Transverse colon (tissue), 4 donors: ENCODE results near the gene MAP4K2.
"Not testable (repeated sequence)": the region's sequence is repeated elsewhere in the genome, so short reads cannot be mapped to it uniquely, and the experiment has no call there.

Source experiments
- EP300 ChIP-seq: sonication (generic); formaldehyde crosslinking; IDR thresholded peaks from one replicate; pipeline ENCODE4 v1.6.1; 2017; ENCODE audit warnings: antibody characterized with exemption, low read depth
- POLR2A ChIP-seq: fragments of 450-650 bp; IDR thresholded peaks from one replicate; pipeline ENCODE4 v1.6.1; 2016; ENCODE audit warnings: antibody characterized with exemption, mild to moderate bottlenecking, moderate library complexity
- POLR2AphosphoS5 ChIP-seq, 3 donors: sonication (generic); formaldehyde crosslinking; IDR thresholded peaks; one replicate each; pipeline ENCODE4 v1.6.1; 2016; ENCODE audit warnings: antibody characterized with exemption in 3 of 3
- TF ChIP-seq, protein P1 (sequence below), 5 experiments: fragments of 200-600 bp in 3 of 5; fragments of 450-650 bp in 2 of 5; sonication (generic) in 3 of 5; IDR thresholded peaks; 1 replicate in 2 of 5; 2 replicates in 3 of 5; pipeline ENCODE4 v1.5.1; 2016 to 2017; ENCODE audit warnings: antibody characterized with exemption in 5 of 5, inconsistent platforms in 3 of 5, mild to moderate bottlenecking in 2 of 5, moderate library complexity in 1 of 5

- TF ChIP-seq, protein P1, sequence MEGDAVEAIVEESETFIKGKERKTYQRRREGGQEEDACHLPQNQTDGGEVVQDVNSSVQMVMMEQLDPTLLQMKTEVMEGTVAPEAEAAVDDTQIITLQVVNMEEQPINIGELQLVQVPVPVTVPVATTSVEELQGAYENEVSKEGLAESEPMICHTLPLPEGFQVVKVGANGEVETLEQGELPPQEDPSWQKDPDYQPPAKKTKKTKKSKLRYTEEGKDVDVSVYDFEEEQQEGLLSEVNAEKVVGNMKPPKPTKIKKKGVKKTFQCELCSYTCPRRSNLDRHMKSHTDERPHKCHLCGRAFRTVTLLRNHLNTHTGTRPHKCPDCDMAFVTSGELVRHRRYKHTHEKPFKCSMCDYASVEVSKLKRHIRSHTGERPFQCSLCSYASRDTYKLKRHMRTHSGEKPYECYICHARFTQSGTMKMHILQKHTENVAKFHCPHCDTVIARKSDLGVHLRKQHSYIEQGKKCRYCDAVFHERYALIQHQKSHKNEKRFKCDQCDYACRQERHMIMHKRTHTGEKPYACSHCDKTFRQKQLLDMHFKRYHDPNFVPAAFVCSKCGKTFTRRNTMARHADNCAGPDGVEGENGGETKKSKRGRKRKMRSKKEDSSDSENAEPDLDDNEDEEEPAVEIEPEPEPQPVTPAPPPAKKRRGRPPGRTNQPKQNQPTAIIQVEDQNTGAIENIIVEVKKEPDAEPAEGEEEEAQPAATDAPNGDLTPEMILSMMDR (IDR thresholded peaks at IDR 0.05): not testable (repeated sequence)
- TF ChIP-seq POLR2AphosphoS5 (IDR thresholded peaks at IDR 0.05); POLR2A; EP300: not testable (repeated sequence)
Observed at GRCh38 chr11:64845776-64846129, 42.7 kb upstream of the MAP4K2 start.
